H4 (cell line): ENCODE results near the gene NKX2-2. TPM values are rescaled to one million over a fixed set of nuclear protein-coding genes. Genes with fewer than 3 reads are reported as not detected.

Experiments used
- DNase-seq: peaks from one replicate; pipeline ENCODE4 v3.0.0-alpha.2; 2015; ENCODE audit warnings: low spot score
- total RNA-seq: library from RNA; depleted of rRNA; stranded (reverse); fragments of >200 nt; shearing (Covaris generic); gene quantifications from 2 replicates; pipeline ENCODE4 v1.2.3, GENCODE V29; 2014; rRNA removed

Gene NKX2-2
- 0.56 and 1.2 TPM in 2 replicates for total RNA-seq

DNA sequence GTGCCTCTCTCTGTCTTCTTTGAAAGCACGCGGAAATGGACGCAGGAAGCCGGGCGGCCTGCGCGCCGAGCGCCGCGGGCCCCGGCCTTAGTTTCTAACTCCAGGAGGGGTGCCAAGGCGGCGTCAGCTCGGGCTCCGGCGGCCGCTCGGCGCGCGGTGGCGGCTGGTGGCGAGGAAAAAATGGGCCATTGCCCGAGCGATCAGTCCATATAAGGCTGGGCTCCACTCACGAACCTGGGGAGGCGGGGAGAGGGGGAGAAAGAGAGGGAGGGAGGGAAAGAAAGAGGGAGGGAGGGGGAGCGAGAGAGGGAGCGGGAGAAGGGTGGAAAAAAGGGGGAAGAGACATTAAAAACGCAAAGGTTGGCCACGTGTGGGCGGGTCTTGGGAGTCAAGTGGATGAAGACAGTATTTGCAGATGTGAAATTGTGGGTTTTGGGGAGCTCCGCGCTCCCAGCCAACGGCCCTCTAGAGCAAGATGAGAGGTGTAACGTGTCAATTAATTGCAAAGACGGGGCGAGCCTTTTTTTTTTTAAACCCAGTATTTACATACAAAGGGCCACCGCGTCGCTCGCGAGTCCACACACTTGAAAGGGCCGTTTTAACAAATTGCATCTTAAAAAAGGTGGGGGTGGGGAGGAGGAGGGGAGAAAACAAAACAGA, at the start of gene NKX2-2:
NKX2-2 (minus strand) TSS at position 184 of the 660 bp plus-strand sequence. CDS start 395 bp downstream, outside the sequence.
- DNase-seq = peak; percentile 41

GRCh38 chr20:21562656-21563055, 48.8 kb upstream of the NKX2-2 start:
- no peak for DNase-seq

GRCh38 chr20:21559305-21559704, 45.4 kb upstream of the NKX2-2 start:
- DNase-seq = no peak

DNA sequence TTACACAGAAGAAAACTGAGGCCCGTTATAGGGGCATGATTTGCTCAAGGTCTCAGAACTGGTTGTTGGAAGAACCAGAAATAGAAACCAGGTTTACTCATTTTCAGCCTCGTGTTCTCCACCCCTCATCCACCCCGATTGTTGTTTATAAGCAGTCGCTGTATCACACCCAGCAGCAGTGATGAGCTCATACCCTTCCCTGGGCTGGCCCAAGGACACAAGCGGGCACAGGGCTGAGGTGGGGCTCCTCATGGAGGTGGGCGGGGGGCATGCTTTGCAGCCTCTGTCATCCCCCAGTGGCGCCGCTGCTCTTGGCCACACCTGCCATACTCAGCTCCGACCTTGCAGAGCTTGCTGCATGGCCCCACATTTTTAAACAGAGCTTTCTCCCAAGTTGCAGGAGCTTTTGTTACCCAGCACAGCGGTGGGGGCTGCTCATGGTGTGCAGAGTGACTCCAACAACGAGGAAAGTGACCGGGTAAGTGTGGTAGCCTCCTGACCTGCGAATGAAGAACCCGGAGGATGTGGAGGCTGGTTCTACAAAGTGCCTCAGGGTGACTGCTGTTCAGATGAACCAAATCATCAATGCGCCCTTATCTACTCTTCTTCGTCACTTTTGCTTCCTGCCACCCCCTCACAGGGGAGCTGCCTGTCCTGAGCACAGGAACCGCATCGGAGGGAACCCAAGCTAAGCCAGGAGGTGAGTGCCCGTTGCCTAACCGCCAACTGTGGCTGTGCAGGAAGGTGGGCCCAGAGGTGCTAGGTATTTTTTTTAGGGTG, 43.6 kb upstream of the NKX2-2 start:
- peak; percentile 14 for DNase-seq

GRCh38 chr20:21556398-21556797, 42.5 kb upstream of the NKX2-2 start:
- DNase-seq = no peak

DNA sequence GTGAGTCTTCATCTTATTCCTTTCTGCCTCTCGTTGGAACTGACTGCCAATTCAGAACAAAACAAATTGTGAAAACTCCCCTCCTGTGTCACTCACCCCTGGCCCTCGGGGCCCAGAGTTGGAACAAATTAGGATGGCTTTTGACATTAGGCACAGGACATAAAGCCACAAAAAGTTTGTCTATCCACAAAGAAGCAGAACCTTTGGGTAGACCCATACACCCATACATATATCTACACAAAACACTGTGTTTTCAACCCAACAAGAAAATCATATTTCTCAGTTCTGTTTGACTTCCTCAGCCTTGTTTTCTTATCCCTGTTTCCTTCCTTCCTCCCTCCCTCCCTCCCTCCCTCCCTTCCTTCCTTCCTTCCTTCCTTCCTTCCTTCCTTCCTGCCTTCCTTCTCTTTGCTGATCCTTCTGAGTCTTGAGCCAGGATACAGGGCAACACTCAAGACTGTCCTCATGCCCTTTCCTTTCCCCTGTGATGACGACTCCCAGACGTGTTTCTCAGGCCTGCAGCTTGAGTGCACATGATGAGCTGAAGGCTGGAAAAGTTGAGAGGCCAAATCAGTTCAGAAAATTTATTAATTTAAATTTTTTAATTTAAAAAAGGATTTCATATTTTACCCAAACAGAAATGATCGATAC, 41.7 kb upstream of the NKX2-2 start:
- DNase-seq = no peak

- no peak for DNase-seq
These were observed 41.1 kb upstream of the NKX2-2 start for GRCh38 chr20:21554985-21555384.

DNA sequence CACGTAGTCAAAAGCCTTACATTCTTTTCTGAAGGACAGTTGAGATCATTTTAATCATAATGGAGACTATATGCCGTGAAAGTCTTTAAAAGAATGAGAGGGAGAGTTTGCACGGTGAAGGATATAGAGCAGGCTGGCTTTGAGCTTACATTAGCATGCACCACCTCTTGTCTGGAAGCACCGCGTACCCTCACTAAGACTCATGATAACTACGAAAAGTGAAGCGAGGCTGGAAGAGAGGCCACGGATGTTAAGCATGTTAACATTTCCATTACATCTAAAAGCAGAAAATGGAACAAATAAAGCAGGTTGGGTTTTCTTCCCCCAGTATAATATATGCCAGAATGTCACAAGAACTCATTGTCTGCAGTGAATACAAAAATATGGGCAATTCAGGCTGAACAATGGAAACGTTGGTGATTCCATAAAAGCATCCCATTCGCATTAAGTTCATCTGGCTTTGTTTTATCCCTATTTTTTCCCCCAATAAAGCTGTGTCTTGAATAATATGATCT, 40.6 kb upstream of the NKX2-2 start:
- DNase-seq = no peak

- no peak for DNase-seq
These were observed 36.7 kb upstream of the NKX2-2 start for GRCh38 chr20:21550587-21550986.

- DNase-seq = no peak
These were observed 34.6 kb upstream of the NKX2-2 start for GRCh38 chr20:21548390-21549035.

GRCh38 chr20:21546355-21546754, 32.5 kb upstream of the NKX2-2 start:
- no peak for DNase-seq

DNA sequence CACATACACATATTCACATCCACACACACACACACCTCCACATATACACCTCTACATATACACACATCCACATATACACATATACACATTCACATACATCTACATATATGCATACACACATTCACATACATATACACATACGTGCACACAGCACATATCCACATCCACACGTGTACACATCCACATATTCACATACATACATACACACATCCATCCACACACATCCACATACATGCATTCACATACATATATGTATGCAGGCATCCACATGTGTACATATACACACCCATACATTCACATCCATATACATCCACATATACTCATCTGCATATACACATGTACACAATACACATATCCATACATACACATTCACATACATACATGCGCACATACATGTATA, 25.6 kb upstream of the NKX2-2 start:
- DNase-seq = no peak

DNA sequence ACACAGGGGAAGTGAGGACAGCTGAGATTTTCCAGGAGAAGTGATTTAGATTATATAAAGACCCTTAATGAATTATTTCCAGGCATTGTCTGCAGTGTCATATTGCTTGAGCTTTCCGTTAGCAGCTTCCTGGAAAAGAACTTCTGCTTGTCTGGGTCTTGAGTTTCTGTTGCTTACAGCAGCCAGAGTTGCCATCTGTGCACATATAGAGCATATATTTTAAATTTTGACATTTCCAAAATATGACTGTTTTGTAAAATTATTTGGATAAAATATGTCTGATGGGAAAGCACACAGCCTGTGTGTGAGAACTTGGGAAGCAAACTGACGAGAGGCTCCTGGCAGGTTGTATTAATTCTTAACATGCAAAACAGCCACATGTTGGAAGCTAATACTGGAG, 21.0 kb upstream of the NKX2-2 start:
- no peak for DNase-seq

GRCh38 chr20:21534453-21534852, 20.6 kb upstream of the NKX2-2 start:
- no peak for DNase-seq

GRCh38 chr20:21529863-21530262, 16.0 kb upstream of the NKX2-2 start:
- no peak for DNase-seq

DNA sequence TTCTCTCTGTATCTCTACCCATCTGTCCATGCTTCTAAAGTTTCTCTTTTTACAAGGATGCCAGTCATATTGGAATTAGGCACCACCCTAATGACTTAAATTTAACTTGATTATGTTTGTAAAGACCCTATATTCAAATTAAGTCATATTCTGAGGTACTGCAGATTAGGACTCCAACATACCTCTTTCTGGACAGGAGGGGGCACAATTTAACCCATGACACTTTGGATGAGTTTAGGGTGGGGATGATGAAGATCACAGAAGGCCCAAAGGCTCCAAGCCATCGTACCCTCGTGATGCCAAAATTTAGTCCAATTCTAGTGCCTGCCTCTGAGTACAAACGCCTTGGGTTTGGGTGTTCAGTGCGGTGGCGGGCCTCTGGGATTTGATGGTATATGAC, 15.0 kb upstream of the NKX2-2 start:
- no peak for DNase-seq

DNA sequence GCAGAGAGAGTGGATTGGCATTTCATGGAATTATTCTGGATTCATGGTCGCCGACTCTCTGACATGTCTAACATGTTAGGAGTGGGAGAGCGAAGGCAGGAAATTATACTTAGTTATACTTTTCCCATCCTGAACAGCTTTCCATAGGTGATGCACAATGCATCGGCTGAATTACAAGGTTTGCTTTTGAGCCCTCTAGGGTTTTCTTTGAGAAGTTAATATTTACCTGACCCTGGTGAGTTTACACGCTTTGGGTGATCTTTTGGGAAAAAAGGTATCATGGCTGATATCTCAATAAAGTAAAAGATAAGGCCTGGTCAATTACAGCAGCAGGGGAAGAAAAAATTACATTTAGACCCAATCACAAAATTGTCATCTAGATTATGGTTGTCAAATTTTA, 14.0 kb upstream of the NKX2-2 start:
- DNase-seq = no peak

DNA sequence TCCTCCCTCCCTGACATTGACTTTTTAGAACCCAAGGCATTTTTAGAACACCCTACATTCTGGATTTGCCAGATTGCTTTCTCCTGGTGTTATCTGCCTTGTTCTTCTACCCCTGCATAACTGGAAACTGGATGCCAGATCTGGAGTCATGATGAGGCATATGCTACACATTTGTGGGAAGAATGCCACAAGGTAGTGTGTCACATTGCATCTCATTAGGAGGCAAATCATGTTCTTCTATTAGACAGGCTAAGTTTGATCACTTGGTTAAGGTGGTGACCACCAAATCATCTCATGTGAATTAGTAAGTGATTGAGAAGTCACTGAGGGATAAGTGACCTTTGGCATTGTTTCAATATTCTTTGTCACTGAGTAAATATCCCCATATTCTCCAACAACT, 12.9 kb upstream of the NKX2-2 start:
- no peak for DNase-seq

GRCh38 chr20:21523895-21524294, 10.0 kb upstream of the NKX2-2 start:
- DNase-seq = no peak

DNA sequence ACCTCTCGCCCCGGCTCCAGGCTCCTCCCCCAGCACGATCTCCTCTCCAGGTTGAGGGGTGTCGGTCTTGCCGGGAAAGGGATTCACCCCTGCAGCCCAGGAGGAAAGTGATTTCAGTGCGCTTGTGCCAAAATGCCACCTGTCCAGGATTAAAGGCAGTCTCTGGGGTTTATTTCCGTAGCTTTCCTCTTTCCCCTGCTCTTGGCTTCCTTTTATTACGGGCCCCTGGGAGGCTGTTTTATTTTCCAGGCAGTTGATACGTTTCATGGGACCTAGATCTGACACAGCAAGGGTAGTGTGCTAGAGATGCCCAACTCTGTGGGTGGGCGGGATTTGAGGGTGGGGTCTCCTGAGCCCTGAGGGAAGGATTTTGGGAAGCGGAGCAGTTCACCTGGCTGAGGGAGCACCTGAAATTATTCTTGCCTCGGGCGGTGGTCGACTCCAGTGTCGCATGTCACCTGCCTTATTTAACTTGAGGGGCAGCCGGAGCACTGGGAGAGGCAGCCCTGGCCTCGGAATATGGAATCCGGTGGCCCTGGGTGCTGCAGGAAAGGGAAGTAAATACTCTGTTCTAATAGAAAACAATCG, 9.5 kb upstream of the NKX2-2 start:
- DNase-seq = no peak

DNA sequence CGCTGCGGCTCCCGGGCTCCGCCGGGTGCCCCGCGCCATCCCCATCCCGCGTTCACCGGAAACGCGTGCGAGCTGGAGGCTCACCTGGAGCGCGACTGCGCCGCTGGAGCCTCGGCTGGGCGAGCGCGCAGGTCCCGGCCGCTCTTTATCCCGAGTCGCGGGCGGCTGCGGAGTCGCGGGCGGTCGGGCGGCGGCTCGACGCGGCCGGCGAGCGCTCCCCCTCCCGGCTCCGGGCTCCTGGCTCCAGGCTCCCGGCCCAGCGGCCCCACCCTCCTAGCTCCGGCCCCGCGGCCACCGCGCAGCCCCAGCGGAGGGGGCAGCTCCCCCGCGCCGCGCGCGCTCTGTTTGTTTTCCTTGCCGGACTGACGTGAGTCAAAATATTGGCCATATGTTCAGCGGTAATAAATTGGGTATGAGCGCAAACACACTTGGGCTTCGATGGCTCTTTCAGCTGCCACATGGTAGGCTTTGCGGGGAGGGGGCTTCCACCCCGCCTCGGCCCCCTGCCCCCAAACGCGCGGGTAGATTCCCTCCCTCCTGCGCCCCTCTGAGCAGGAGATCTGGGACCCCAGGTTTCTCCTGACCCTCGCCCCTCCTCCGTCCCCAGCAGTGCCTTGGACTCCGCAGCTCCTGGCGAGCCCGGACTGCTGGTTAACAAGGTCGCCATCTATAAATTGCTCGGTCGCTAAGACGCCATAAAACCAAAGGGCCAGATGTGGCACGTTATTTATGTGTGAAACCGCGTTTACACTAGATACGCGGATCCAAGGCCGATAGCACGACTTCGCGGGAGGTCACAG, 8.8 kb upstream of the NKX2-2 start:
- no peak for DNase-seq
